ENCODE results near the gene KRT36. TPM values are rescaled to one million over a fixed set of nuclear protein-coding genes. Genes with fewer than 3 reads are reported as not detected.
A peak's percentile ranks its signal among the peaks of the same experiment; 100 is the strongest.

The KRT36 gene
- total RNA-seq, 1 donor from 2014 or later: not detected

GRCh38 chr17:41510251-41511065, 20.7 kb upstream of the KRT36 start:
- Mint-ChIP-seq H3K27me3 (ENCODE audit: low read depth) (no peaks in the 10 kb centered on the region), H3K27ac (no peak overlapping the region), H3K4me1 (peaks cover 37% of the 10 kb centered on the region), H3K9me3 (no peaks in the 10 kb centered on the region), H3K4me3 (no peak overlapping the region), H3K36me3 (no peaks in the 10 kb centered on the region)
- DNase-seq (ENCODE audit: low spot score in 2 of 2, unreplicated experiment in 2 of 2): no peak
- TF ChIP-seq, protein P1, sequence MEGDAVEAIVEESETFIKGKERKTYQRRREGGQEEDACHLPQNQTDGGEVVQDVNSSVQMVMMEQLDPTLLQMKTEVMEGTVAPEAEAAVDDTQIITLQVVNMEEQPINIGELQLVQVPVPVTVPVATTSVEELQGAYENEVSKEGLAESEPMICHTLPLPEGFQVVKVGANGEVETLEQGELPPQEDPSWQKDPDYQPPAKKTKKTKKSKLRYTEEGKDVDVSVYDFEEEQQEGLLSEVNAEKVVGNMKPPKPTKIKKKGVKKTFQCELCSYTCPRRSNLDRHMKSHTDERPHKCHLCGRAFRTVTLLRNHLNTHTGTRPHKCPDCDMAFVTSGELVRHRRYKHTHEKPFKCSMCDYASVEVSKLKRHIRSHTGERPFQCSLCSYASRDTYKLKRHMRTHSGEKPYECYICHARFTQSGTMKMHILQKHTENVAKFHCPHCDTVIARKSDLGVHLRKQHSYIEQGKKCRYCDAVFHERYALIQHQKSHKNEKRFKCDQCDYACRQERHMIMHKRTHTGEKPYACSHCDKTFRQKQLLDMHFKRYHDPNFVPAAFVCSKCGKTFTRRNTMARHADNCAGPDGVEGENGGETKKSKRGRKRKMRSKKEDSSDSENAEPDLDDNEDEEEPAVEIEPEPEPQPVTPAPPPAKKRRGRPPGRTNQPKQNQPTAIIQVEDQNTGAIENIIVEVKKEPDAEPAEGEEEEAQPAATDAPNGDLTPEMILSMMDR (IDR thresholded peaks at IDR 0.05; ENCODE audit: unreplicated experiment): no peak

DNA sequence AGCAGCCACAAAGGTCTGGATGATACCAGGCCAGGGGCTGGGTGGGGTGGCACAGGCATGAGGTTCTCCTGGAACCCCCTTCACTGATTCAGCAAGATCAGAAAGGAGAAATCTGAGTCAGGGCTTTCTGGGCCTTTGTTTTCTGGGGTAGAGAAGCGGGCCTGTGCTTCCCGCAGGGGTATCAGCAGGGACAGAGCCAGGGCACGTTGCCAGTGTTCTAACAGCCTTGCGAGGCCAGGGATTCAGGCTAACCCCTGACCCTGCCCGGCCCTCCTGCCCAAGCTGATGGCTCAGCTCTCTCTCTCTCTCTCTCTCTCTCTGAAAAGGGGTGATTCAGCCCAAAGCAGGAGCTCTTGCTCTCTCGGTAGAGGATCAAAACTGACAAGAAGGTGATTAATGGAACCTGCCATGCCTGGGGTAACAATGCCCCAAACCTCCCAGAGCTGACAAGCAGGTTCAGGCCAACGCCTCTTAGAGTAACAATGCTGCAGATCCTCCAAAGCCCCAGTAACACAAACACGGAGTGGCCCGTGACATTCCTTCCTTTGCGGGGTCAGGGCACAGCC, 17.7 kb upstream of the KRT36 start:
- peak overlapping the region; percentile 66 for H3K27ac Mint-ChIP-seq
- H3K36me3 Mint-ChIP-seq: no peaks in the 10 kb centered on the region
- no peak overlapping the region for H3K4me3 Mint-ChIP-seq

DNA sequence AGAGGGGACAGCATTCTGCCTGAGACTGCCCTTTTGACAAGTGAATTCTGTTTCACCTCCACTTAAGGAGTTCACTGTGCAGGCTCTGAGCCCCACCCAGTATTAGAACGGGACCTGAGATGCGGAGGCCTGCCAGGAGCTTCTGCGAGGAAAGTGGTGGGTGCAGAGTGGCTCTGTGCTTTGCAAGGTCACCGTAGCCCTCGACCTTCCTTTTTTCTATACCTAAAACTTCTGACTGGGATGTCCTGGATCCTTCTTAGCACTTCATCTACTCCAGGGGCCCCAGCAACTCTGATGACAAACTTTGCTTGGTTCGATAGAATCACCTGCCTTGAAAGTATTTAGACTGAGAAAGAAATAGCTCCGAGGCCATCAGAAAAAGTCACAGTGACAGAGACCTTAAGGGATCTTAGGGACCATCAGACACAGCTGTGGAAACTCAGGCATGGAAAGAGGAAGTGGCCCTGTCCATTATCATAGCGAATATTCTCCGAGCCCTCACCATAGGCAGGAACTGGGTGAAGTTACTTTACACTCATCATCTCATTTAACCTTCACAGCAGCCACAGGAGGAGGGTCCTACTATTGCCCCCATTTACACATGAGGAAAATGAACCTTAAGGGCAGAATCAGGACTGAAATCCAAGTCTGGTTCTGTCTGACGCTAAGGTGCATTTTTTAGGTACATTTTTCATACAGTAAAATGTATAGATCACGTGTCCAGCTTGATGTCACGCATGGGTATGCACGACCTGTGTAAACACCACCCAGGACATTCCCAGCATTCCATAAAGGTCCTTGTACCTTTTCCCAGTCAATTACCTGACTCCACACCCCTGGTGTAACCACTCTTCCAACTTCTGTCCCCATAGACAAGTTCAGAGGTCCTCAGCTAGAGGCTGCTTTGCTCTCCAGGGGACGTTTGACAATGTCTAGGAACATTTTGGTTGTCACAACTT, 16.4 kb upstream of the KRT36 start:
- DNase-seq (ENCODE audit: low spot score in 2 of 2, unreplicated experiment in 2 of 2): no peak
- H3K9me3 Mint-ChIP-seq: no peaks in the 10 kb centered on the region
- H3K4me1 Mint-ChIP-seq: peaks cover 51% of the 10 kb centered on the region
- peaks cover 1% of the 10 kb centered on the region for H3K27me3 Mint-ChIP-seq (ENCODE audit: low read depth)
- TF ChIP-seq, protein P1 (IDR thresholded peaks at IDR 0.05; ENCODE audit: unreplicated experiment): no peak
- no peaks in the 10 kb centered on the region for H3K36me3 Mint-ChIP-seq
- H3K27ac Mint-ChIP-seq: no peak overlapping the region
- no peak overlapping the region for H3K4me3 Mint-ChIP-seq

More for the DNA sequence above, 17.7 kb upstream of the KRT36 start:
- TF ChIP-seq, protein P1 (IDR thresholded peaks at IDR 0.05; ENCODE audit: unreplicated experiment): no peak
- Mint-ChIP-seq H3K27me3 (ENCODE audit: low read depth) (no peaks in the 10 kb centered on the region), H3K9me3 (no peaks in the 10 kb centered on the region), H3K4me1 (peaks cover 49% of the 10 kb centered on the region)
- no peak for DNase-seq (ENCODE audit: low spot score in 2 of 2, unreplicated experiment in 2 of 2)

- DNase-seq (ENCODE audit: low spot score in 2 of 2, unreplicated experiment in 2 of 2): no peak
- no peaks in the 10 kb centered on the region for H3K9me3 Mint-ChIP-seq
- peaks cover 3% of the 10 kb centered on the region for H3K27me3 Mint-ChIP-seq (ENCODE audit: low read depth)
- H3K27ac Mint-ChIP-seq: peak within 1 kb of the TSS; percentile 3
- TF ChIP-seq, protein P1 (IDR thresholded peaks at IDR 0.05; ENCODE audit: unreplicated experiment): no peak
- peaks cover 59% of the 10 kb centered on the region for H3K4me1 Mint-ChIP-seq
- no peak within 1 kb of the TSS for H3K4me3 Mint-ChIP-seq
- H3K36me3 Mint-ChIP-seq: no peaks in the 10 kb centered on the region
Observed at GRCh38 chr17:41505007-41505808, 15.5 kb upstream of the KRT36 start, which contains the start of gene KRT13. KRT13 (minus strand) TSS chr17:41505612; CDS start chr17:41505550, 62 bp downstream.

Data from mesothelial cell of epicardium (in vitro differentiated cells).